Tibial nerve (tissue), 4 donors: Measurements from ENCODE around the gene ARHGAP26. TPM values are rescaled to one million over a fixed set of nuclear protein-coding genes. Genes with fewer than 3 reads are reported as not detected.

Experiments
- DNase-seq, 2 donors: peaks; one replicate each; pipeline ENCODE4 v3.0.0-alpha.2; 2019; ENCODE audit warnings: low spot score in 2 of 2
- H3K27ac ChIP-seq, 4 donors: fragments of 200-600 bp; sonication (generic) in 3 of 4; one replicate each; pipeline ENCODE4 v1.5.1; 2017 to 2019; ENCODE audit warnings: mild to moderate bottlenecking in 1 of 4
- H3K27me3 ChIP-seq, 2 donors: fragments of 200-600 bp; sonication (generic) in 1 of 2; one replicate each; pipeline versions ENCODE4 v1.5.1 to v1.6.0; 2017 to 2019
- H3K36me3 ChIP-seq, 3 donors: fragments of 200-600 bp; sonication (generic); one replicate each; pipeline ENCODE4 v1.5.1; 2018 to 2019
- H3K4me1 ChIP-seq, 4 donors: fragments of 200-600 bp; sonication (generic) in 3 of 4; one replicate each; pipeline ENCODE4 v1.5.1; 2017 to 2019
- H3K4me3 ChIP-seq, 4 donors: fragments of 200-600 bp; sonication (generic) in 3 of 4; one replicate each; pipeline ENCODE4 v1.5.1; 2017 to 2019; ENCODE audit warnings: mild to moderate bottlenecking in 1 of 4, moderate library complexity in 1 of 4
- H3K9me3 ChIP-seq, 4 donors: fragments of 200-600 bp; sonication (generic) in 3 of 4; one replicate each; pipeline ENCODE4 v1.5.1; 2017 to 2019
- CTCF ChIP-seq, 5 experiments: fragments of 200-600 bp in 3 of 5; fragments of 450-650 bp in 2 of 5; sonication (generic) in 3 of 5; IDR thresholded peaks; one replicate each; pipeline ENCODE4 v1.5.1; 2016 to 2019; ENCODE audit warnings: antibody characterized with exemption in 5 of 5, mild to moderate bottlenecking in 3 of 5, moderate library complexity in 2 of 5
- EP300 ChIP-seq, 2 donors: sonication (generic); formaldehyde crosslinking; IDR thresholded peaks; one replicate each; pipeline ENCODE4 v1.6.1; 2017; ENCODE audit warnings: antibody characterized with exemption in 2 of 2, mild to moderate bottlenecking in 1 of 2
- POLR2A ChIP-seq, 2 donors: fragments of 450-650 bp; IDR thresholded peaks; one replicate each; pipeline ENCODE4 v1.6.1; 2017; ENCODE audit warnings: antibody characterized with exemption in 2 of 2, mild to moderate bottlenecking in 2 of 2, moderate library complexity in 2 of 2
- WGBS, 2 donors: methylation state at CpG; one replicate each; pipeline ENCODE4 v1.1.5; 2018; 5-methylcytosine and 5-hydroxymethylcytosine counted together
- total RNA-seq, 4 donors: library from RNA; depleted of rRNA; stranded (reverse); fragments of >200 nt; gene quantifications; one replicate each; pipeline ENCODE4 v1.1.0, GENCODE V29; 2016

Gene ARHGAP26
- total RNA-seq, 4 donors from 2014 or later = 33.7 to 77.8 (median 57.8) TPM

- Histone ChIP-seq H3K4me3 (no peak overlapping the region), H3K9me3 (no peaks in the 10 kb centered on the region), H3K27me3 (no peaks in the 10 kb centered on the region), H3K36me3 (no peaks in the 10 kb centered on the region), H3K4me1 (peaks cover 0 to 43% (median 19%) of the 10 kb centered on the region in 4 donors), H3K27ac (no peak overlapping the region)
- DNase-seq = no peak
- WGBS, 2 donors = 75 to 83% methylated on average over 3 of the region's 3 CpGs
- TF ChIP-seq POLR2A (IDR thresholded peaks at IDR 0.05) (no peak), CTCF (IDR thresholded peaks at IDR 0.05) (no peak), EP300 (IDR thresholded peaks at IDR 0.05) (no peak)
Observed at GRCh38 chr5:142849880-142850279, 79.7 kb downstream of the ARHGAP26 start.

GRCh38 chr5:142851731-142852130, 81.6 kb downstream of the ARHGAP26 start:
- WGBS, 2 donors = 84 to 87% methylated on average over 4 of the region's 4 CpGs

GRCh38 chr5:142852416-142853198, 82.4 kb downstream of the ARHGAP26 start:
- Histone ChIP-seq H3K36me3 (no peaks in the 10 kb centered on the region), H3K27ac (no peak overlapping the region), H3K9me3 (no peaks in the 10 kb centered on the region), H3K27me3 (no peaks in the 10 kb centered on the region), H3K4me3 (no peak overlapping the region), H3K4me1 (peaks cover 0 to 37% (median 4%) of the 10 kb centered on the region in 4 donors)
- DNase-seq = no peak
- TF ChIP-seq CTCF (IDR thresholded peaks at IDR 0.05) (no peak), EP300 (IDR thresholded peaks at IDR 0.05) (no peak), POLR2A (IDR thresholded peaks at IDR 0.05) (no peak)
- WGBS, 2 donors = 59 to 66% methylated on average over 8 of the region's 8 CpGs

More at GRCh38 chr5:142851731-142852130, 81.6 kb downstream of the ARHGAP26 start:
- Histone ChIP-seq H3K36me3 (no peaks in the 10 kb centered on the region), H3K27ac (no peak overlapping the region), H3K27me3 (no peaks in the 10 kb centered on the region), H3K4me1 (peaks cover 0 to 31% (median 5%) of the 10 kb centered on the region in 4 donors), H3K4me3 (no peak overlapping the region), H3K9me3 (no peaks in the 10 kb centered on the region)
- DNase-seq = no peak
- TF ChIP-seq POLR2A (IDR thresholded peaks at IDR 0.05) (no peak), EP300 (IDR thresholded peaks at IDR 0.05) (no peak)

GRCh38 chr5:142853682-142854081, 83.5 kb downstream of the ARHGAP26 start:
- H3K9me3 ChIP-seq = no peaks in the 10 kb centered on the region
- H3K4me1 ChIP-seq = peaks cover 0 to 46% (median 5%) of the 10 kb centered on the region in 4 donors
- DNase-seq = no peak
- no peaks in the 10 kb centered on the region for H3K36me3 ChIP-seq
- 65 to 83% methylated on average over 4 of the region's 4 CpGs for WGBS, 2 donors
- H3K27me3 ChIP-seq = no peaks in the 10 kb centered on the region
- H3K27ac ChIP-seq = no peak overlapping the region
- no peak overlapping the region for H3K4me3 ChIP-seq
- TF ChIP-seq POLR2A (IDR thresholded peaks at IDR 0.05) (no peak), EP300 (IDR thresholded peaks at IDR 0.05) (no peak), CTCF (IDR thresholded peaks at IDR 0.05) (no peak)

- peaks cover 0 to 48% (median 7%) of the 10 kb centered on the region in 4 donors for H3K4me1 ChIP-seq
- H3K9me3 ChIP-seq = no peaks in the 10 kb centered on the region
- whole genome bisulfite sequencing, 2 donors = 86% methylated on average over 6 of the region's 6 CpGs
- TF ChIP-seq CTCF (IDR thresholded peaks at IDR 0.05) = no peak
- TF ChIP-seq EP300 (IDR thresholded peaks at IDR 0.05) = no peak
- TF ChIP-seq POLR2A (IDR thresholded peaks at IDR 0.05) = no peak
- no peak overlapping the region for H3K27ac ChIP-seq
- no peaks in the 10 kb centered on the region for H3K27me3 ChIP-seq
- no peak overlapping the region for H3K4me3 ChIP-seq
- no peak for DNase-seq
- no peaks in the 10 kb centered on the region for H3K36me3 ChIP-seq
Observed at GRCh38 chr5:142856269-142856782, 86.1 kb downstream of the ARHGAP26 start.
